Subcutaneous adipose tissue (tissue), 4 donors: ENCODE results near the gene CNTN4. TPM values are rescaled to one million over a fixed set of nuclear protein-coding genes. Genes with fewer than 3 reads are reported as not detected.

Experiments used
- CTCF ChIP-seq: fragments of 450-650 bp; IDR thresholded peaks from one replicate; pipeline ENCODE4 v1.5.1; 2016; ENCODE audit warnings: low read depth, mild to moderate bottlenecking, control low read depth, antibody characterized with exemption, moderate library complexity
- total RNA-seq, 4 donors: library from RNA; depleted of rRNA; stranded (reverse); fragments of >200 nt; gene quantifications; one replicate each; pipeline ENCODE4 v1.1.0, GENCODE V29; 2016

The CNTN4 gene
- total RNA-seq, 4 donors from 2014 or later = 4.2 to 10.5 (median 4.6) TPM

GRCh38 chr3:2476996-2477395 is 378.3 kb downstream of the CNTN4 start:
- no peak for TF ChIP-seq CTCF

DNA sequence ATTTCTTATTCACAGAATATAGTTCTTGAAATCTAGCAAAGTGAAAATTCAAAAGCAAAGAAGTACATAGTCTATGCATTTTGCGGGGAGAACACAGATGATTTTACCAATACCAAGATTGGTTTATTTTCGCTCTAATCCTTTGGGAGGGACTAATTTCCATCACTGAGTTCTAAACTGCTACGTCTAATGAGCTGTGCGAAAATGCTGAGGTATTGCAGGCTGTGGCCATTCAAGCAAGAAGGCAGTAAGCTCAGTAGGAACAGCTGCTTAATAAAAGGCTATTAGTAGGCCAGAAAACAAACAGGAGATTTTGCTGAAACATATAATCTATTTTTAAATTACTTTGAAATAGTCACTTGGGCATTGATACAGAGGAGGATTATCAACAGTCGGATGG is 379.0 kb downstream of the CNTN4 start:
- TF ChIP-seq CTCF = no peak

DNA sequence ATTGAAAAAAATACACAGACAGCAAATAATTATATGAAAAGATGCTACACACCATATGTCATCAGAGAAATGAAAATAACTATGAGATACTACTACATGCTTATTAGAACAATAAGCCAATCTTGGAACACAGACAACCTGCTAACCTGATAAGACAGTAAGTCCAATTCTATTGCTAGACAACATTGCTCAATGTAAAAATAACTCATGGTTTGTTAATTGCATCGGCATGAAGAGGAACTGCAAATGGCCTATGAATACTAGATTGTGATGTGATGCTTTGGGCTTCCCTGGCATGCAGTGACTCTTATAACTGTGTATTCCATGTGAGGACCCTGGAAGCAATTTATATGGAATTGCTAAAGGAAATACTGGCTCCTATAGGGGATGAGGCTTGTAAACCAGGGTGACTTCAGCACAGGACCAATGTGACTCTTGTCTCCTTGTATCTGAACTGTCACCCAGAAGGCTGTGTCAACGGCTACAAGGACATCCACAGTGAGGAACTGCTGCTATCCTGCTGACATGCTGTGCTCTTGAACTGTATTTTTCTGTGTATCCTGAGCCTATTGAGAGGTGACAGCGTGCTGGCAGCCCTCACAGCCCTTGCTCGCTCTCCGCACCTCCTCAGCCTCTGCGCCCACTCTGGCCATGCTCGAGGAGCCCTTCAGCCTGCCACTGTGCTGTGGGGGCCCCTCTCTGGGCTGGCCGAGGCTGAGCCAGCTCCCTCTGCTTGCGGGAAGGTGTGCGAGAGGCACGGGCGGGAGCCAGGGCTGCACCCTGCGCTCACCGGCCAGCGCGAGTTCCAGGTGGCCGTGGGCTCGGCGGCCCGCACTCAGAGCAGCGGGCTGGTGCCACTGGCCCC is 385.7 kb downstream of the CNTN4 start:
- TF ChIP-seq CTCF = no peak

GRCh38 chr3:2485027-2485375 is 386.3 kb downstream of the CNTN4 start:
- no peak for TF ChIP-seq CTCF

- TF ChIP-seq CTCF = no peak
These were observed 397.1 kb downstream of the CNTN4 start for GRCh38 chr3:2495746-2496145.

- TF ChIP-seq CTCF = no peak
These were observed 406.2 kb downstream of the CNTN4 start for GRCh38 chr3:2504912-2505311.

DNA sequence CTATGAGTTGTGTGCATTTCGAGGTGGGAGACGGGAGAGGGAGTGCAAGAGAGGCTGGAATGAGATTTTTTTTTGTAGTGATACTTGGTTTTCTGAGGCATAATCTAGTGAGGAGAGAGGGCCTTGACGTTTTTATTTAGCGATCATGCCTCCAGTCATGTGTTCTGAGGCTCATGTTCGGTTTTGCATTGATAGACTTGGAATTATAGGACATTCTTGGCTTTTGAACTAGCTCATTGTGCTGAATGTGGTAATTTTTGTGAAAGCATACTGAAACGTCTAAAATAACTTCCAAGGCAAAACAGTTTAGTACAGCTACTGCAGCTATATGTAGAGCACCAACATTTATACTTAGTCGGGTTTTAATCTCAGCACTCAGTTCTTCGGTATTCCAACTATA is 408.1 kb downstream of the CNTN4 start:
- no peak for TF ChIP-seq CTCF
